Left hindlimb (tissue), 1 donor: ENCODE data around the gene TTN.

ENCODE experiments used
- DNase-seq: peaks from one replicate; pipeline ENCODE4 v3.0.0-alpha.2; 2018

TTN gene

DNA sequence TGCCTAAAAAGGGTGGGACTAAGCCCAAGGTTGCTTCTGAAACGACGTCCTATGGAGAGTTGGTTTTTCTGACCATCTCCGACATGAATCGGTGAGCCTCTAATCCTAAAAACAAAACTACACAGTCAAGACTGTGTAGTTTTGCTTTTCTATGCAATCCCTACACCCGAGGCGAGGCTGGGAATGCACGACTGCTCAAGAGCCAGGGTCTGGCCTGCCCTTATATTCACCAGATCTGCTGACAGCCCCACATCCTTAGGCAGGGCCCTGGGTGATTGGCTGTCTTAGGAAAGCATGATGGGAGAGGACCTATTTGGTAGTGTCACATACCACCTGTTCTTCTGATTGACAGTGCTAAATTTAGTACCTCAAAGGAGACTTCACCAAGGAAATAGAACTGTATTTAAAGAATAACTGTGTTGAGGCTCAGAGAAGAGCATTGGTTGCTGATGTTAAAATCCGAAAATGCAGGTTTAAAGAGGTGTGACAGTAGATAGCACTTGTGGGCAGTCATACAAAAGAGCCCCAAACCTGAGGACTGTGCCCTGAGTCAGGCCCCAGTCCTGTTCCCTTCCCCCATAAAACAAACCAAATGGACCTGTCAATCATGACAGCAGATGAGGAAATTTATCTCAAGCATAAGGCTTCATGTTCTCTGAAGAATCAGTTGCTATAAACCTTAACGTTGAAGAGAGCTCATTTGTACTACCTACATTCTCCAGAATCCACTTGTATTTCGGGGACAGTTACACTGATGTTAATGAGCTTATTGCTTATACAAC lies at the start of gene TTN:
TSS of gene TTN (minus strand) at position 197 of the 782 bp plus-strand sequence. CDS start 2,781 bp downstream, outside the sequence.
- DNase-seq = no peak

GRCh38 chr2:178855151-178855550 lies 47.9 kb upstream of the TTN start:
- no peak for DNase-seq

- no peak for DNase-seq
Observed at GRCh38 chr2:178848335-178848734, 41.1 kb upstream of the TTN start.

DNA sequence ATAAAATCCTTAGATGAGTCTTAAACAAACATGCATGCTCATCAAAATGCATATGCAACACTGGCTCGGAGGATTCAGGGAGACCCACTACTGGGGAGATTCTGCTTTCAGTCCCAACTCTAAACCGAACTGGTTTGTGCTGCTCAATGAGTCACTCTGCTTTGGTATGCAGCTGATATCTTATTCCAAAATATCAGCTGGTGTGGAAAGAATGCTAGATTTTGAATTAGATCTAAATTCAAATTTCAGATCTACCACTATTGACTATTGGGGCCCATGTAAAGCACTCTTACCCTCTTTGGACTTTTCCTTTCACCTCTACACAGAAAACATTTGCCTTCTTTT lies 39.2 kb upstream of the TTN start:
- no peak for DNase-seq

DNA sequence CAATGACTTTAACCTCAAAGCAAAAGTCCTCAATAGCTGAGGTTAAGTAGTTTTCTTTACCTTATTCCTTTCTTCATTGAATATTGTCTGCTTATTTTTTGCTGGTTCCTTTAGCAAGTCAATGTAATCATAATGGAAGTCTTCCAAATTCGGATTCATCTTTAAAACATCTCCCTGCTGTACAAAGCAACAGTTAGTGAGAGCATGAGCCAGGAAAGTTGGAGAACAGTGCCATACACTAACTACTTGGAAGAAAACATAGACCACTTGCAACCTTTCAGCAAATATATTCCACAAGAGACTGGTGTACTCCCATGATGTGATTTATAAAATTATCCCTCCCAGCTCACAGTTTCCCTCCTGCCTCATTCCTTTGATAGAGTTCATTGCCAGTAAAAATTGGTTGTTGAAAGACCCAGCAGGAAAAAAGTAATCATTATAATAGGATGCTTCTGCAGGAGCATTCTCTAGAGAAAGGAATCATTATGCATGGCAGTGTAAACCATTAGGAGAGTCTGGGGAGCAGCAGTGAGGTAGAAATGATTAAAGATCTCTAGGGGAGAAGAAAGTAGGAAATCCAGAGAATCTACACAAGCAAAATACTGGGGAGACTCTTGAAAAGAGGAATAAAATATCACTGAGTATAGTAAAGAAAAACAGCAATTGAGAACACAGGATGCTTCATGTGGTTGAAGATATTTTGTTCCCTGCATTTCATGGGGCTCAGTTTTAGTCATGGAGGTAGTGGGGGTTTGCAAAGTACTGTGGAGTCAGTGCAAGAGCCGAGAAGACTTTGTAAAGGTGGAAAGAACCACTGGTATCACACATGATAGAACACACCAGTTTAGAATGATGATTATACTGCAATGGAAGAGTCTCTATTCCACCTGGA lies 38.6 kb upstream of the TTN start:
- no peak for DNase-seq

DNA sequence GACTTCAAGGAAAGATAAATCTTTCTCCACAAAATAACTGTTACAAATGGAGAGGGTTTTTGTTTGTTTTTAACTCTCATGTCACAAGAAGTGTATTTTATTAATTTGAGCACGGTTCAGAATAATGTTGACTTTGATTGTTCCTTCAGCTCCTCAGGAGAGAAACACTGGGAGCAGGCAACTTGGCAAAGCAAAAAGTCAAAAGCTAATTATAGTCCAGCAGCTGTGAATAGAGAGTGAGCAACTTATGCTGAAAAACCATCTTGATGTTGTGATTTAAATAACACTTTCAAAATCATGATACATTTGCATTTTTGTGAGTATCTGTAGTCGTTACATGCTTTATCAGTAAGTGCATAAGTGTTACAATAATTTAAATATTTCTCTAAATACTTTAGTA lies 37.5 kb upstream of the TTN start:
- DNase-seq = no peak

GRCh38 chr2:178844269-178844668 lies 37.0 kb upstream of the TTN start:
- peak; percentile 36 for DNase-seq

DNA sequence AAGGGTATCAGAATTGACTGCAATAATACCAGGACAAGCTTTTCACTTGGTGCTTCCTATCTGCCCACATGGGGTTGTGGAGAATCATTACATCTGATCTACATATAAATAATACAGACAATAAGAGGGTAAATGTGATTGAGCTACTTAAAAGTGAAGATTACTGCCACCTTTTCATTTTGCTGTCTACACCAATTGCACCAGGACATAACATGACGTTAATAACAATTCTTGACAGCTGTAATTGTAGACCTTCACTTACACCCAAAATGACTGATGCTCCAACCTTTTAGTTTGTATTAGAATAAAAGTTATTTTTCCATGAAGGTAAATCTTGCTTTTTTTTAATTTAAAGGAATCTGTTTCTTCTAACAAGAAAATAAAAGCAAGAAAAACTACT lies 36.5 kb upstream of the TTN start:
- DNase-seq = no peak

- DNase-seq = no peak
Observed at GRCh38 chr2:178836807-178837206, 29.6 kb upstream of the TTN start.

GRCh38 chr2:178834086-178834485 lies 26.9 kb upstream of the TTN start:
- no peak for DNase-seq

DNA sequence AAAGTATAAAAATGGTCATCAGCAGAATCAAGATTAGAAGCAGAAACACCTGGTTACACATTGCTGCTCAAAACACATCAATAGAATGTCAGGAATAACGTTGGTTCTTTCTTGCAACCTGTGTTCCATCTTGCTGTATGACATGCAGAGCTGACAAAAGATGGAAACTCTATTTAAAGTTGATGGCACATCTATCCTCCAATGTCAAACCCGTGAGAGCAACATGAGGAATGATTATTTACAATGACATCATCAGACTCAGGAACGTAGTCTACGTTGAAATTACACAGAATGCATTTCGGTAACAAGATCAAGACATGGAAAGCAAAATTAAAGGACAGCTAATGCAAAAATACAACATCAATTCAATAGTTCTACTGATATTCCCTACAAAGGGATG lies 26.2 kb upstream of the TTN start:
- no peak for DNase-seq

- DNase-seq = no peak
Observed at GRCh38 chr2:178830451-178830850, 23.2 kb upstream of the TTN start.

GRCh38 chr2:178829981-178830380 lies 22.8 kb upstream of the TTN start:
- no peak for DNase-seq

DNA sequence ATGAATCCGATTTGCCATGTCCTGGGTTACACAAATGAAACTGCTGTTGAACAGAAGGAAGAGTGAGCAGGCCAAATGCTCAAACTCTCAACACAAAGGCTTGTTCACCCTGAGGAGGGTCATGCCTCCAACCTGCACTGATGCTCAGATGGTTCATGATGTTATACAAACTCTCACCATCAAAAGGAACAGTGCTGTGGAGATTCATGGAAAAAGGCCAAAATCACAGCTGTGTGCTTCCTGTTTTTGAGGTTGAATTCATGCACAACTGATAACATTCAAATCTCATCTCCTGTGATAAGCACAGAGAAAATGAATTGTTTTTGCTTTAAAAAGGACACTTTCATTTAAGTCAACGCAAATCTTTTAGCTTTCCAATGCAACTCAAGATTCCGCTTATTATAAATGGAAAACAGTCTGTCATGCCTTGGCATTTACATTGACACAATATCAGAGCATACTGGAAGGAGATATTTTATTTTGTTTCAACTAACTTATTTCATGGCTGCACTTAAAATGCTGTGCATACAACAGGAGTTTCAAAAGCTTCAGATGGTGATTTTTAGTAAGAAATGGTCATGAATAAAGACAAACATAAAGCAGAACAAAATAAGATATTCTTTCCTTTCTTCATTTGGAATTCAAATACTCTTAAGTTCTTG lies 22.2 kb upstream of the TTN start:
- no peak for DNase-seq

- DNase-seq = no peak
Observed at GRCh38 chr2:178828486-178828881, 21.3 kb upstream of the TTN start.

DNA sequence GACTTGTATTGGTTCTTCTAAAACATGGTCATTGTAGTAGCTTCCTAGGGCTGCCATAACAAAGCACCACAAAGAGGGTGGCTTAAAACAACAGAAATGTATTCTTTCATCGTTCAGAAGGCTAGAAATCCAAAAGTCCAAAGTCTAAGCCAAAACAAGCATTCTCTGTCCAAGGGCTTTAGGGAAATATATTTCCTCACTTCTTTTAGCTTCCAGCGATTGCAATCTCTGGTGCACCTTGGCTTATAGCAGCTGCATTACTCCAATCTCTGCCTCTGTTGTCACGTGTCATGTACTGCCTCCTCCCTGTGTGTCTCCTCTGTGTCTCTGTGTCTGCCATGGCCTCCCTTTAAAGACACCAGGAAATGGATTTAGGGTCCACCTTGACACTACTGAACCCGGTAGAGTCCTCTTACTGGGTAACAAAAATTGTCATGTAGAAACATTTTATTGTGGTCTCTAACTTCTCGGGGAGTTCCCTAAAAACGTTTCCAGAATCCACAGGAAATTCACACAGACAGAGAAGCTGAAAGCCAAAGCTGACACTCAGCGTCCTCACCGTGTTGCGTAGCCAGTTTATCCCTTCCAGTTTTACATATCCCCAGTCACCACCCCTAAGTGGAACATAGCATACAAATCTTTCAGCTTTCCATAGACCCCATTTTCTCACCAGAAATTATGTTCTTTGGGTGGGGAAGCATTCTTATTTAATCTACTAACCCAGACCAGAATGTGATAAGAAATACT lies 20.7 kb upstream of the TTN start:
- no peak for DNase-seq

GRCh38 chr2:178827111-178827510 lies 19.9 kb upstream of the TTN start:
- DNase-seq = no peak

DNA sequence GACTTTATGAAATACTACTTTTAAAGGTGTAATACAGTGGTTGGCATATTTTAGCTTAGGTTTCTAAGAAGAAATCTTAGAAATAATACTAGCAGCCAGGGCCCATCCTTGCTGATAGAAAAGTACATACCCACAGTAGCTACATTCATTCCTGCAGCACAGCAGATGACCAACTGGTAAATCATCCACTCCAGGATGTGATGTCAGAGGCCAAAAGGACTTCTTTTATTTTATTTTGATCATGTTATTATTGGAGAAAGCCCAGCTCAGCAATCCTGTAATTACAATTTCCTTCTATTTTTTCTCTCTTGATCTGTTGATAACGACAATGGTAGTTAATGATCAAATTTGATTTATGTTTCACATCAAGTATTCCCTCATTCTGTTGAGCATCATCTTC lies 18.0 kb upstream of the TTN start:
- DNase-seq = no peak

GRCh38 chr2:178824181-178824580 lies 17.0 kb upstream of the TTN start:
- no peak for DNase-seq

DNA sequence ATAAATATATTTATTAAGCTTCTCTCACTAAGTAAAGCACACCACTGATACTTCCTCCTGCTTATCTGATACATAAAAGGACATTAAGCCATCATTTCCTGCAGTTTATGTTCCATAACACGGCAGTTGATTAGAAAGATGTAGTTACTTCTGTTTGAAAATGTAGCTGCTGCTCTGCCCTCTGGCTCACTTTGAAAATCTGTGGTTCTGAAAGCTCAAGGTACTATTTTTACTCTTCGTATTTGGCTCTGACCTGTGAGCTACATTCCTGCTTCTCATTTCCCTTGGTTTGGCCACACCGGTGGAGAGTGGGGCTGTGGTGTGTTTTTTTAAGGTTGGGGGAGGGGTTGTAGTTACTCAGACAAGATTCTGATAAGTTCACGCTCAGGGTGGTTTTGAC lies 12.8 kb upstream of the TTN start:
- no peak for DNase-seq

- no peak for DNase-seq
Observed at GRCh38 chr2:178819147-178819875, 12.1 kb upstream of the TTN start.

DNA sequence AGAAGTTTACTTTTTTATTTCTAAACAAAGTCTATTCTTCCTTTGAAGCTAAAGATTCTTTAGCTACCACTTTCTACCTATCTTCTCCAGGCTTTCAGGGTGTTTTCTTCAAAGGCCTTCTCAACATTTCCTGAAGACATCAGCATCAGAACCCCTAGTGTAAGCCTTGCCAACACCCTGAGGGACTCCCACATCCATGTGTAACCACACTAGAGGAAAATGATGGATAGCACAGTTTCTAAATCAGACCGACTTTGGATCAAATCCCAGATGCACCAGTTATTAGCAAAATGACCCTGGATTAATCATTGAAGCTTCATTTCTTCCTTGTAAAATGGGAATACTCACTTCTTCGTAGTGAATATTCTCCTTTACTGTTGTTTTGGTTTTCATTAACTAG lies 4.7 kb upstream of the TTN start:
- no peak for DNase-seq
